HG02571 (cell line): ENCODE results near the gene OR8H3.
"Not testable (repeated sequence)": the region's sequence is repeated elsewhere in the genome, so short reads cannot be mapped to it uniquely, and the experiment has no call there.

ENCODE experiments used
- ATAC-seq: cut with Tn5 transposase; IDR thresholded peaks from one replicate; pipeline ENCODE4 v1.9.1; 2021; ENCODE audit warnings: mild to moderate bottlenecking, moderate library complexity; ENCODE audit not compliant: unreplicated experiment

The OR8H3 gene, protein sequence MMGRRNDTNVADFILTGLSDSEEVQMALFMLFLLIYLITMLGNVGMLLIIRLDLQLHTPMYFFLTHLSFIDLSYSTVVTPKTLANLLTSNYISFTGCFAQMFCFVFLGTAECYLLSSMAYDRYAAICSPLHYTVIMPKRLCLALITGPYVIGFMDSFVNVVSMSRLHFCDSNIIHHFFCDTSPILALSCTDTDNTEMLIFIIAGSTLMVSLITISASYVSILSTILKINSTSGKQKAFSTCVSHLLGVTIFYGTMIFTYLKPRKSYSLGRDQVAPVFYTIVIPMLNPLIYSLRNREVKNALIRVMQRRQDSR

DNA sequence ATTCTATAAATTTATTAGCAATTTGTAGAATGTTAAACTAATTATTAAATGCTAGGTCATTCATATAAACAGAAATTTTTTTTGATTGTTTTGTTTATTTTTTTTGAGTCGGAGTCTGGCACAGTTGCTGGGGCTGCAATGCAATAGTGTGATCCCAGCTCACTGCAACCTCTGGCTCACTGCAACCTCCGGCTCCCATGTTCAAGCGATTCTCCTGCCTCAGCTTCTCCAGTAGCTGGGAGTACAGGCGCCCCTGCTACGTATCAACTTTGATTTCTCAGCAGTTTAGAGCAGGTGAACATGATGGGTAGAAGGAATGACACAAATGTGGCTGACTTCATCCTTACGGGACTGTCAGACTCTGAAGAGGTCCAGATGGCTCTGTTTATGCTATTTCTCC lies at the start of gene OR8H3:
TSS of gene OR8H3 (plus strand) at position 301 of the 400 bp plus-strand sequence. CDS start at position 301, 0 bp downstream.
- ATAC-seq: no peak

DNA sequence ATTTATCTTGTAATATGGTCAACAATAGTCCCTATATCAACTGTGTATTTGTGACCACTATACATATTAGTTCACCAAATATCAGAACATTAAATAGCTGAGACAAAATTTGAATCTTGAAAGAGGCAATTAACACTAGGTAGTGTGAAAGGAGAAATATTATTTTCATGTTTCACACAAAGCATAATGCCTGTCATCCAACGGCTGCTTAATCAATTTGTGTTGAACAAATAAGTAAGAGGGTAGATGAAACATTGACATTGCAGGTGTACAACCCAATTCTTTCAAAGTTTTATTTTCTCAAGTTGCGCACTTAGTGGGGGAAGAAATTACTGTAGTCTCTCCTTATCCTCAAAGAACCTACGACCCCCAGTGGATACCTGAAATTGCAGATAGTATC lies 32.5 kb upstream of the OR8H3 start:
- no peak for ATAC-seq

DNA sequence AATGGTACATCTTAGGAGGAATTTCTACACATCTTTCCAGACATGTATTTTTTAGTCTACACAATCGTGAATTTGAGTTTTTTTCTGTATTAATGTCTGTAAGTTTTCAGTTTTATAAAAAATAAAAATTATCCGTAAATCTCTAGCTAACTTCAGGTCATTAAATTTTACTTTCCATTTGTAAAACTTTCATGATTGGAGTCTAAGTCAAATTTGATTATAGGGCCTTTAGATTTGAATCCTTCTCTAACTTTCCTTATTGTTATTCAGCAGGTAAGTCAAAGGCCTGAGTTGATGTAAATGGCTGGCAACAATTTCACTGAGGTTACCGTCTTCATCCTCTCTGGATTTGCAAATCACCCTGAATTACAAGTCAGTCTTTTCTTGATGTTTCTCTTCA lies 29.2 kb upstream of the OR8H3 start, which contains the start of gene OR8I2:
TSS of gene OR8I2 (plus strand) at position 301 of the 400 bp plus-strand sequence. CDS start at position 301, 0 bp downstream.
- ATAC-seq: no peak

DNA sequence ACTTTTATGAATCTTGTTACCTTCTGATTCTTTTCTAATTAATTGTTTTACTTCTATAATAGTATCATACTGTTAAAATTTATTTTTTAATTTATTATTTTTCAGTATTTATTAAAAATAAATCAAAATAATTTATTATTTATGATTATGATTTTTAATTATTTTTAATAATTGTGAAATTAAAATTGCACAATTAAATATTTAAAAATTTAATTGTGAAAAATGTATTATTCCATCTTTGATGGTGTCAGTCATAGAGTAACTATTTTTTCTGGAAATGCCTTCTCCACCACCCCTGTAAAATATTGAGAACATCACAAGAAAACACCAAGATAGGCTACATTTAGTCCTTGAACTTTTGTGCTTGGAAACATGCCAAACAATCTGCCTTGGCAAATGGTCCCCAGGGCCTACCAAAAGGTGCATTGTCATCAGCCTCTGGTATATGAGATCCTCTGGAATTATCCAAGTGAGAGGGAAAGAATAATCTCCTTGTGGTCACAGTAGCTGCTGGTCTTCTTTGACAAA lies 18.9 kb upstream of the OR8H3 start, which contains the start of gene OR8H2:
TSS of gene OR8H2 (plus strand) at position 478 of the 528 bp plus-strand sequence. CDS start 1,356 bp downstream, outside the sequence.
- ATAC-seq: no peak

DNA sequence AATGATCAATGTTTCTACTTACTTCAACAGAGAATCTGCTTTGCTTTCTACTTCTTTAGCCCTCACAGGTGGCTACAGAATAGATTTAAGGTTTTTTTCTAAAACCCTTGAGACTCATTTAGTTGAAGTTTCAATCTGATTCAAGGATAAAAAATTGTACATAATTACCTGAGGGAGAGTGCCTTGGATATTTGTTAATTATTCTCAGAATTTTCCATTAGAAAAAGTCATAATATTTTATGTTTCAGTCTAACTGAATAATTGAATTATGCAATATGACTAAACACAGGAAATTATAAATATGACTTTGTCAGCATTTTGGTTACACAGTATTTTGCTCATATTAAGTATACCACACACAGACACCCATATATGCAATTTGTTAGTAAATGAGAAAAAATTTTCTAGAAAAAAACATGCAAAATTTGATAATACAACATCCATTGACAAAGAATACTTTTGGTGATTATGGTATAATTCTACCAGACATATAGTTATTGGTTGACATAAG lies 18.0 kb downstream of the OR8H3 start, which contains the start of gene OR8J3:
TSS of gene OR8J3 (minus strand) at position 51 of the 511 bp plus-strand sequence. CDS start 2,483 bp downstream, outside the sequence.
- no peak for ATAC-seq

- not testable (repeated sequence) for ATAC-seq
Measured at GRCh38 chr11:56143681-56144080, 21.5 kb downstream of the OR8H3 start.

DNA sequence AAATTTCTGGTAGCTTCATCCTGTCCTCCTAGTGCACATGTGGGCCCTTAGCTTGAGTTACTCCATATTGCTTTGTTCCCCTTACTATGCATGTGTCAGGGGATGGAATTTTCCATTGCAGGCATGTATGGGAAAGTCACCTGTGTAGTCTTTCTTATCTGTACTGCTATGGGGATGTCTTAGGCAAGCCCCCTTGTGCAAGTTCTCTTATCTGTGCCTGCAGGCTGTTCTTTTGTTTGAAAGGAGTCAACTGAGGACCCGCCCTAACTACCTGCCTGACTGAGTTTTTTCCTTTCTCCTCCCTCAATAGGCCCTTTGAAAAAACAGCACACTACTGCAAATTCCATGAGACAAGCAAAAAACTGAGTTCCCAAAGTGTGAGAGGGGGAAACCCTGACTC lies 29.2 kb downstream of the OR8H3 start:
- ATAC-seq: no peak

- no peak for ATAC-seq
Measured at GRCh38 chr11:56152333-56152732, 30.2 kb downstream of the OR8H3 start.

DNA sequence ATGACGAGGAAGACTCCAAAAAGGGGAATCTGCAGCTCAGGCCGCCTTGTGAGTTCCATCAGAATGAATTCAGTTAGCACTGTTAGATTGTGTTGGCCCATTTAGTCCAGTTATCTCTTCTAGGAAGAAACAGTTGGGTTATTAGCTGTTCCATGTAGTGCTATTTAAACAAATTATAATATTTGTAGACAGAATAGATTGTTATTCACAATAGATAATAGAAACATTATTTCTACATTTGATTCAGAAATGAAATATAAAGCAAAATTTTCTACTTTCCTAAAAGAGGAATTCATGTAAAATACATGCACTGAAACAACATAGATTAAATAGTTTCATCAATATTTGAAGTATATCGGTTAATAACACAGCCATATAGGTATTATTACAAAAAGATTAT lies 38.0 kb downstream of the OR8H3 start, which contains the start of gene OR8K5:
TSS of gene OR8K5 (minus strand) at position 101 of the 400 bp plus-strand sequence. CDS start at position 101, 0 bp downstream.
- ATAC-seq: no peak

DNA sequence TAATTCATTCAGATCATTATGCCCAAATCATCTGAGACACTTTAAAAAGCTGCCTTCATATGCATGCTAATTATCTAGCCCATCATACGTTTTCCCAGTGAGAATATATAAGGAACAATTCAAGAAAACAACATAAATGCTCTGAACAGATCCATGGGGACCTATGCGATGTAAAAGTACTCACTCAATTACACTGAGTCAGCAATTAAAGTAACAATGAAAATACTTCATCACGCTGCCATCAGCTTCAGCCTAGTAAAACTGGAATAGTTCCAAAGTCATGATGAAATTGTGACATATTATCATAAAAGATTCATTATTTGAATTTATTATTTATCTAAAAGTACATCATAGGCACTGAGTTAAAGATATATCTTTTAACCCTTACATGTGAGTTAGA lies 41.6 kb downstream of the OR8H3 start:
- ATAC-seq: no peak

- no peak for ATAC-seq
Measured at GRCh38 chr11:56172256-56172830, 50.2 kb downstream of the OR8H3 start.
